Stimulated activated CD8-positive, alpha-beta memory T cell treated with anti-CD3 and anti-CD28 coated beads, Interleukin-7, amount 100 ng/mL, for 24 hours (primary cell): Measurements from ENCODE around the gene PREX1.

Experiments
- DNase-seq: peaks from one replicate; pipeline ENCODE4 v3.0.0-alpha.2; 2020; ENCODE audit warnings: low read depth

The PREX1 gene

DNA sequence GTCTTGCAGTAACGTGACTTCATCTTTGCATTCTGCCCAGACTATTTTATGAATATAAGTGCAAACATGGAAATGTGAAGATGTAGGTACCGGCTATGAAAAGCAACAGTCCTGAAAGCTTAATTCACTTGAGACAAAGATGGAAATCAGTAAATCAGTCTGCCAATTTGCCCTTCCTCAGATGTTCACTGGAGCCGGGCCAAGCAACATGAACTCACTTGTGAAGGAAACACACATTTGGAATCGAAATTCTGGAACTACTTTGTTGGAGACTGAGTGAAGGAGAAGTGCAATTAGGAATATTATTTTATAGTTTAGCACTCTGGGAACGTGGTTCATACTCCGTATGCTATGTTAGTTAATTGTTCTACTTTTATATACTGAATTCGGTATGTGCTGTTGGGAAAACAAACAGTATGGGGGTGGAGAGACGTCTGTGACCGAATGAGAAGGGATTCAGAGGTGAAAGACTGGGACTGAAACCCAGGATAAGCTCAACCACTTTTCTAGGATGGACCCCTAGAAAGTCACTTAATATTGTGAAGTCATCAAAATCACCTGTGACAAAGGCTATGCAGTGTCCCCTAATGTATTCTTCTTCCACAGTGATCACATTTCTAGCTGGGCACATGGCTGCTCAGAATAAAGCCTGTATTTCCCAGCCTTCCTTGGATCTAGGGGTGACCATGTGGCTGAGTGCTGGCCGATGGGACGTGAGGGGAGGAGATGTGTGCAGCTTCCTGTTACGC lies 95.5 kb downstream of the PREX1 start:
- no peak for DNase-seq

DNA sequence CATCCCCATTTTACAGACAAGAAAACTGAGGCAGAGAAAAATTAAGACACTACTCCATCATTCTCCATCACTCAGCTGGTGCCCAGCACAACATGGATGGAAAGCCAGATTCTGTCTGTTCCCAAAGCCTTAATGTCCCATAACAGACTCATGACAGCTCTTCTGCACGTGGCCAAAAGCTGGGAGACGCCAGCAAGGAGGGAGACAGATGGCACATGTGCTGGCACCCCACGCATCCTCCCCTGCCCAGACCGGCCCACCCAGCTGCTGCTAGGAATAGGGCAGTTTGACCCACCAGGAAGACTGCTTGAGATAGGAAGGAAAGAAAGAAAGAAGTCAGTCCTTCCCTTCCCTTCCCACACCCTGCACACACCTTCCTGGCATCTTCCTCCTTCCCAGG lies 96.3 kb downstream of the PREX1 start:
- DNase-seq = no peak

DNA sequence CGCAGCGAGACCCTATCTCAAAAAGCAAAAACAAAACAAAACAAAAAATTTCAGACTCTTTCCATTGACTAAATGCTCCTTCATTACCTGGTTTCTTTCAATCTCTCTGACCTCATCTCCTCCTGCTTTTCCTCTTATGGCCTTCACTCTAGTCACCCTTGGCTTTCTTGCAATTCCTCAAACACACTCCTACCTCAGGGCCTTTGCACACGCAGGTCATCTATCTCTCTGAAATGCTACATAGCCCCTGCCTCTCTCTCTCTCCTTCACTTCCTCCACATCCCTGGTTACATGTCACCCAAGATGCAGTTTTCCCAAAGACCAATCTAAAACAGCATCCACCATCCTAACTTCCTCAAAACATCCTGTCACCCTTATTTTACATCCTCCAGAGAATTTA lies 96.8 kb downstream of the PREX1 start:
- no peak for DNase-seq

DNA sequence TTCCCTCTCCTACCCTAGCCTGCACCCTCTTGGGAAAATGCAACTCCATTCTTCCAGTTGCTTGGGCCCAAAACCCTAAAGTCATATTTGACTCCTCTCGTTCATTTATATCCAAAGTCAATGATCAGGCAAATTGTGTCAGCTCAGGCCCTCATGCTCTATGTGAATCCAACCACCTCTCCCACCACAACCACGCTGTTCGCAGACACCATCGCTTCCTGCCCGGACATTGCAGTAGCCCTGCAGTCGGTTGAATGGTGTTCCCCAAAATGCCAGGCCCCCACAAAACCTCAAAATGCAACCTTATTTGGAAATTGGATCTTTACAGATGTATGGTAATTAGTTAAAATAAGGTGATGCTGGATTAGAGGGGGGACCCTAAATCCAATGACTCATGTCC lies 98.3 kb downstream of the PREX1 start:
- no peak for DNase-seq

DNA sequence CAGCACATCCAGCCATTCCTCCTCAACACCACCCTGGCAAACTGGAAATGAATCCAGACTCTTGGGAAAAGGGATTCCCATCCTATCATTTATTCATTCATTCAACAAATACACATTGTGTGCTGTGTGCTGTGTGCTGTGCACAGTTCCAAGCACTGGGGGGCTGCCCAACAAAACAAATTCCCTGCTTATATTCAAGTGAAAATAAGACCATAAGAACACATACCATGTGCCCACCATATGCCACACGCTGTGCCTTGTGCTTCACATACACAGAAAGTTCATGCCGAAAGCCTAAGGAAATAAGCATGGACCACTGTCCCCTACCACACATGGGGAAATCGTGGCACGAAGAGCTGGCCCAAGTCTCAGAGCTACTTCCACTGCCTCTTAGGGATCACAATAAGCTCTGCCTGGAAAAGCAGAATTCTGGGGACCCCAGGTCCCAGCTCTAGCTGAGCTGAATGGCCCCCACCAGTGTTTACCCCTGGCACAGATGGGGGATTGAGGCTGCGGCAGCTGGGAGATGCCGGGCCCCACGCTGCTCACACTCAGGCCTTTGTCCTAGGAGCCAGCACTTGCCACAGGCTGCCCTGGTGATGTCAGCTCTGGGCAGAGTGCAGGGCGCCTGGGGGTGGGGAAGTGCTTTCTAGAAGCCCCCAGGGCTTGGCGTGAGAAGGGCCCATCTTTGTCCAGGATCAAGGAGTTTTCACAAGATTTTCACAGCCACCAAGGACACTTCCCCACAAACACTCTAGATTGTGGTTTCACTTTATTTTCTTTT lies 99.6 kb downstream of the PREX1 start:
- no peak for DNase-seq

DNA sequence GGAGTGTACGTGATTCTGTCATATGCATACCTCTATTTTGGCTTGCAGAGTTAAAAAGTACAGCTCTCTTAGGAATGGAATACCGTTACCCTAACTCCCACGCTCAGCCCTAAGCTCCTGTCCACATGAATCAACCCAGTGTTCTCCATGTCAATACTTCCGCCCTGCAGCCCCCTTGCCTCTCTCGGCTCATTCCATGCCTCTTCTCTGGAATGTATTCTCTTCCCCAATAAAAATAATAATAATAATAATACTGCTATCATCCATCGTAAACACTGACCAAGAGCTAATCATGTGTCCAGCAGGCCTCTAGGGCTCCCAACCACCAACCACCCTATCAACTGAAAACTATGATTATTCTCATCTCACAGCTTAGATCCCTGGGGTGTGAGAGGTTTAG lies 100.6 kb downstream of the PREX1 start:
- no peak for DNase-seq

DNA sequence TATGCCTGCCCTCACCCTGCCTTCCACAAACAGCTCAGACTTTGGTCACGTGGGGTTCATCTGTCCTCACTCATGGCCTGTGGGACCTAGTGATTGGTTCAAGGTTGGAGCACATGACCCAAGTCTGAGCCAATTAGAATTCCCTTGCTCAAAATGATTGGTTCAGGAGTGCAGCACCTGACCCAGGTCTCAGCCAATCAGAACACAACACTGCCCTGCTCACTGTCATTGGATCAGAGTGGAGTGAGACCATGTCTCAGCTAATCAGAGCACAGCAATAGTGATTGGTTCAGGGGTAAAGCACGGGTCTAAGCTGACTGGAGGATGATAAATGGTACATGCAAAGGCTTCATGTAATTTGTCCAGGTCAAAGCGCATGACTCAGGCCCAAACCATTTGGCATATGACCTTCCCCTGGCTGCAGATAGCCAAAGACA lies 102.2 kb downstream of the PREX1 start:
- DNase-seq = no peak

DNA sequence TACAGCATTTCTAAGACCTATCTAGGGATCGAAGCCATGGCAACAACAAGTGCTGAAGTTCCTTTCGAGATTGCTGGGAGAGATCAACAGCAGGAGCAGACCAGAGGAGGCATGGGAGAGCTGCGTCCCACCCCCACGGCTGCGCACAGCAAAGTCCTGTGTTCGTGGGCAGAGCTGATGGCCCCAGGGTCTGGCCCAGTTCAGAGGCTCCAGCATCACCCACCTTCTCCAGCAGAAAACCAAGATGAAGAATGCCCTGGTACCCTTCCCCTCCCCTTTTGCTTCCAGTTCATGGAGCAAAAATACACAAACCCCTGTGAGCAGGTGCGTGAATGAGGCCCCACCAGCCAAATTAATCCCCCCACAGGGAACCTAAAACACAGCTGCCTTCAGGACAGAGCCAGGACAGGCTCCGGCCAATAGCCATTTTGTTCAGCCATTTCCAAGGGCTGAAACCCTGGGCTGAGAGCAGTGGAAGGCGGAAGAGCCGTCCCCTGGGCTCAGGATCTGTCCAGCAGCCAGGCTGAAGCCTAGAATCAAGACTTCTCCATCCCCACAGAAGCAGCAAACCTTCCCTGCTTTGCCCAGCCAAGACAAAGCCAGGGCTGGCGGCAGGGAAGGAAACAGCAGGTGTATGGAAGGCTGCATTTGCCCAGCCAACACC lies 102.8 kb downstream of the PREX1 start:
- no peak for DNase-seq

DNA sequence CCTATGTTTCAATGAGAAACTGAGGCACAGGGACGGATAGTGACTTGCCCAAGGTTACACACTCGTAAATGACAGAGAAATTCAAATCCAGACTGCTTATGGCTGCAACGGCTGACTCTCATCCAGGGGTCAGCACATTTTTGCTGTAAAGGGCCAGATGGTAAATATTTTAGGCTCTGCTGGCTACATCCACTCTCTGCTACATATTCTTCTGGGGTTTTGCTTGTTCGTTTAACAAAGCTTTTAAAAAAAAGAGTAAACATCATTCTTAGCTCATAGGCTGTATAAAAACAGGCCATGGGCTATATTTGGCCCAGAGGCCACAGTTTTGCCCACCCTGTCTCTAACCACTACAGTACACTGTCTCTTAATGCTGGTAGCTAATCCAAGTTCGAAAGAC lies 103.4 kb downstream of the PREX1 start:
- DNase-seq = no peak

DNA sequence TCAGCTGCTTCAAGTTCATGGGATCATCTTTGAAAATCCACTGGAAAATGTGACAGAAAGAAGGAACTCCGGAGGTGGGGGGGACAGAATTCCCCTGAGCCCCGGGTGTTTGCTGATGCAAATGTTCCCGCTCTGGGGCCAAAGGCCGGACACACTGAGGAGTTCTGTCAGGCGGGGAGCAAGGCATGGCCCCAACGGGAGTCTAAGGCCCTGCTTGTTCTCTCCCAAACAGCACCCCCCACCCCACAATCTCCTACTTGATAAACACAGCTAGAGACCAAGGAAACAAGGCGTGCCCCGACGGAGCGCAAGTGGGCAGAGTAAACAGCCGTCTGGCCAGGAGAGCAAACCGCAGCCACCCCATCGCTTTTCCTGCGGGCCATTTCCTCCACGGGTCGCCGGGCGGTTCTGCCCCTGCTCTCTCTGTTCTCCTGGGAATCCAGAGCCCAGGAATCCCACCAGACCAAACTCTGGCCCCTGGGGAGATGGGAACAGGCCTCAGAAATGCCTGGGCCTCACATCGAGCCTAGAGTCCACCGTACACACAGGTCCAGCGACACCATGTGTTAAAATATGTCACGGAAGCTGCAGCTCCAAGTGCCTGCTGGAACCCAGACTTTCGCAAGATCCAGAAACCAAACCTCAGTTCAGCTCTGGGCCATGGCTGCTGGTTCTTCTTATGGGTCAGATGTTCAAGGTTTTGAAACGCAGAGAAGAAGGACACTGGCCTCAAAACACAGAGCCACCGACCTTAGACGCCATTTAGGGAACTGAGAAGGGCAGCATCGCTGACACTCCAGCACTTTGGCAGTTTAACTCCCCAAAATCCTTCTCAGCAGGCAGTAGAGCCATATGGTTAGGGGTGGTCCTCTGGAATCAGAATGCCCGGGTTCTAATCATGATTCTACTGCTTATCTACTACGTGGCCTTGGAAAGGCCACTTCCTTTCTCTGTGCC lies 104.2 kb downstream of the PREX1 start:
- DNase-seq = no peak

DNA sequence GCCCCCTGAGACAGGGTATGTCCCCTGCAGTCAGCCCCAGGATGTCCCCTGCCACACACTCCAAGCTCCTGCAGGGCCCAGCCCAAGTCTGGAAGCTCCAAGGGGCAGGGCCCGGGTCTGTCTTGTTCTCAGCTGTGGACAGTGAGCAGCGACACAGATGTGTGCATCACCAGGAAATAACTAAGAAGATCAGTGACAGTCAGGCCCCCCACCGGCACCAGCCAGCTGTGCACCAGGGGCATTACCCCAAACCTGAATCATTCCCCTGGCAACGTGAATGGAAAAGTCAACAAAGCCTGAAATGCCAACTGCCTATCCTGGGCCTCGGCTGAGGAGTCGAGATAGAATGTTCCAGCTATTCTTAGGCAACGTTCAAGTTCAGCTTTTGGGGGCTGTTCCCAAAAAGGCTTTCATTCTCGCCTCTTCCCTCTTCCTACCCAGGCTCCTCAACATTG lies 105.0 kb downstream of the PREX1 start:
- no peak for DNase-seq

DNA sequence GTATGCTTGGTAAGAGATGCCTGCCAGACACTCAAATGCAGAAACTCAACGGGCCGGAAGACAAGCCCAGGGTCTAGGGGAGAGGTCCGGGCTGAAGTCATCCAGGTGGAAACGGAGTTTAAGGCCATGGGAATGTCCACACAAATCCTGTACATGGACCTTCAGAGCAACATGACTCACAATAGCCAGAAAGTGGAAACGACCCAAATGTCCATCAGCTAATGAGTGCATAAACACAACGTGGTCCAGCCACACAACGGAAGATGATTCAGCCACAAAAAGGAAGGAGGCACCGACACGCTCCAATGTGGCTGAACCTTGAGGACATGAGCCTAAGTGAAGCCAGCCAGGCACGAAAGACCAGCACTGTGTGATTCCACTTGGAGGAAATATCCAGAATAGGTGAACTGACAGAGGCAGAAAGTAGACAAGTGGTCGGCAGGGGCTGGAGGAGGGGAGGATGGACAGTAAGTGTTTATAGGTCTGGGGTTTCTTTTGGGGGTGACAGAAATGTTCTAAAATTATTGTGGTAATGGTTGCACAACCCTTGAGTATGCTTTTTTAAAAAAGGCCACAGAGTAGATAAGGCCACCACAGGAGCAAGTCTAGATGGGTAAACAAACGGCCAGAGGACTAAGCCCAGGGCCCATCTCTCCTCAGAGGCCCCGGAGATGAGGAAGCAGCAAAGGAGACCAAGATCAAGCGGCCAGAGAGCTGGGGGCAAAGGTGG lies 105.6 kb downstream of the PREX1 start:
- no peak for DNase-seq

DNA sequence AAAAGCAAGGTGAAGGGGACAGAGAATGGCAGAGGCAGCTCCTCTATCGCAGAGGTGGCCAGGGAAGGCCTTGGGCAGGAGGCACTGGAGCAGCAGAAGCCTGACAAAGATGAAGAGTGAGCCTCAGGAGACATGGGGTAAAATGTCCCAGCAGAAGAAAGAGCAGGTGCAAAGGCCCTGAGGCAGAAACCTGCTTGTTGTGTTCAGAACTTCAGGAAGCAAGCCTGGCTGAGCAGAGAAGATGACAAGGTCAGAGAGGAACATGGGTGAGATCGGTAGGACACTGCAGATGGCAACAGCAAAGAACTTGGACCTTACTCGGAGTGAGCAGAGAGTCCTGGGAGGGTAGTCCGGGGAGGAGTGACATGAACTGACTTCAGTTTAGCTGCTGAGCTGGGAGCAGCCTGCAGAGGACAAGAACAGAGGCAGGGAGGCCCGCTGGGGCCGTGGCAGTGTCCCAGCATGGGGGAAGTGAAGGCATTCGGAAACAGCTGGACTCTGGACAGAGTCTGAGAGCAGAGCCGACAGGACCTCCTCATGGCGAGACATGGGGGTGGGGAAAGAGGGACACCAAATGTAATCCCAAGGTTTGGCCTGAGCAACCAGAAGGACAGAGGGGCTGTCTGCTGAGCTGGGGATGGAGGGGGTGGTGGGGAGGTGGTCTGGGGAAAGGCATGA lies 106.3 kb downstream of the PREX1 start:
- no peak for DNase-seq

DNA sequence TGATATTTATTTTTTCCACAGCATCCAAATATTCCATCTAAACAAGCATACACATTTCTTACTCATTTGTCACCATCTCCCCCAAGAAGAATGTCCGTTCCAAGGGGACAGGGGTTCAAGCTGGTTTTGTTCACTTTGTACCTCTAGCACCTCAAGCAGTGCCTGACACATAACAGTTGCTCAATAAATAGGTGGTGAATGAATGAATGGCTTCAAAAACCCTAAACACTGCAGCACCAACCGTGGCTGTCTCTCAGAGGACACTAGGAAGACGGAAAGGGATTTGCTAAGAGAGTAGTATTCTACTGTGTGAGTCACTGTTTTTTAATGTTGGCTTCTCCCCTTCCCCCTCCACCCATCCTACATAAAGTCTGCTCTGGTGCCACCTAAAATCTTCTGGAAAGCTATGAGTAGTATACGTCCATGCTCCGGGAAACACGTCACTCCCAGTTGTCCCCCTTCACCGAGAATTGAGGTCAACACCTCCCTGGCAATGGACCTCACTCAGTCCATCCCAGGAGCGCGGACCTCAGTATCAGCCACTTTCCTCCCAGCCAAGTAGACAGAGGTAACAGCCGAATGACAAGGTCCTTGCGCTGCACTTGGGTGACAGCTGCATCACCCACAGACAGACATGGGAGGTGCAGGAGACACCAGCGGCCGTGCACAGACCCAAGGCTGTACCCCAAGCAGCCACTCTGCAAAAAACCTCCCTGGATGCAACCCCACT lies 107.4 kb downstream of the PREX1 start:
- no peak for DNase-seq

DNA sequence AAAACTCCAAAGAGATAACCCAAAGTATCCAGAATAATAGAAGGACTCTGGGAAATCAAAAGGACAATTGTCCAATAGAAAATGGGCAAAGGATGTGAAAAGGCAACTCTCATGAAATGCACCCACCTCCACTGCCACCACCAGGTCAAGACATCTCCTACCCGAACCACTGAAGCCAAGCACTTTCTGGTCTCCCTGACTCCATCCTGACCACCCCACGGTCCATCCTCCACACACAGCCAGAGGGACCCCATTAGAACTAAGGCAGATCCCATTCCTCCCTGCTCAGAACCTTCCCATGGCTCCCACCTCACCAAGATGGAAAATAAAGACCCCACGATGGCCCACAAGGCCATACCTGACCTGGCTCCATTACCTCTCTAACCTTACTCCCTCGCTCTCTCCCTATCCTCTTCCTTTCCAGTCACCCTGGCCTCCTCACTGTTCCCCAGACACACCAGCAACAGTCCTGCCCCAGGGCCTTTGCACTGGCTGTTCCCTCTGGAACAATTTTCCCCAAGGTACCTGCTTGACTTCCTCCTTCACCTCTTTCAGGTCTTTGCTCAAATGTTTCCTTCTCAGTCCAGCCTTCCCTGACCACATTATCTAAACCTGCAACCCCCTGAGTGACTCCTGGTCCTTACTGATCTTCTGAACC lies 108.1 kb downstream of the PREX1 start:
- DNase-seq = no peak

DNA sequence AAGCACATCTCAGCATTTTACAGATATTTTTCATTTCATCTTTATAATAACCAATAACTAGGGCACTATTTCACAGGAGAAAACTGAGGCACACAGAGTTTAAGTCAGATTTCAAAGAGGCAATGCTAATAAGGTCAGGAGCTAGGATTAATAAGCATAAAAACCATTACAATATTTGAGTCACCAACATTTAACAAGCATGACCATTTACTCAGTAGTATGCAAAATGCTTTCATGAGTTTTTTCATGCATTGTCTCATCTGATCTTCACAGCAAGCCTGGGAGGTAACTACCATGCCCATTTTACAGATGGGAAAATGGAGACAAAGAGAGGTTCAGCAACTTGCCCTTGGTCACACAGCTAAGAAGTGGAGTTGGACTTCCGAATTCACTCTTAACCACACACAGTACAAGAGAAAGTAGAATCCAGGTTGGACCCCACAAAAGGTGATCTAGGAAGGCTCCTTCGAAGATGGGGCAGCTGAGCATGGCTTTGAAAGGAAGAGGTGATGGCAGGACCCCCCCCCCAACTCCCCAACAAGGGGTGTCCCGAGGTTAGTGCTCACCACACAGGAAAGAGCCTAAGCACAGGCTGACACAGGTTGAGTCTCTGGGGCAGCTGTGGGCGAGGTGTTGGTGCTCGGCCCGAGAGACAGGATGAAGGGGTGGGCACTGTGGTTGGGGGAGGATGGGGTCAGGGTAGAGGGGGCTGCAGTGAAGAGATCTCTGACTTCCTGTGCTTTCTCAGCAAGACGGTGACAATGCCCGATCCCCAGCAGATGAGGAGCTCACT lies 108.8 kb downstream of the PREX1 start:
- DNase-seq = no peak

DNA sequence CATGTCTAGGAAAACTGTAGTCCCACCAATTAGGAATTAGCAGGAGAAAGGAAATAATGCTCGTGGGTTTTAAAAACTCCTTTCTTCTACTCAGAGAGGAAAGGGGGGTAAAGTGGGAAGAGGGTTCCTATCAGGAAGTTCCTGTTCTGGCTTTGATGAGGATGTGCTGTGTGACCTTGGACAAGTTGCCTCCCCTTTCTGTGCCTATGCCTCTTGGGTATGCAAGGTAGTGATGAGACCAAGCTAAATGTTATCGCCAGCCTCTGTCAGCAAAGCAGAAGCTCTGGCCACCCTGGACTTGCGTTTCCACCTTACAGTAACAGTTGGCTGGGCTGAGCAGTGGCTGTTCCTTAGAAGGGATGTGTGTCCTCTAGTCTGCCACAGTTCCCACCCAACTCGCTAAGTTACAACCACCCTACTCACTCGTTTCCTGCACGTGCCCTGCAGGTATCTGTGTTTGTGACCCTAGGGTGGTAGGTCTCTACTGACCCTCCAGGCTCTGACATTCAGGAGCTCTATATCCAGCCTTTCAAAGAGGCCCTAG lies 110.0 kb downstream of the PREX1 start:
- no peak for DNase-seq

DNA sequence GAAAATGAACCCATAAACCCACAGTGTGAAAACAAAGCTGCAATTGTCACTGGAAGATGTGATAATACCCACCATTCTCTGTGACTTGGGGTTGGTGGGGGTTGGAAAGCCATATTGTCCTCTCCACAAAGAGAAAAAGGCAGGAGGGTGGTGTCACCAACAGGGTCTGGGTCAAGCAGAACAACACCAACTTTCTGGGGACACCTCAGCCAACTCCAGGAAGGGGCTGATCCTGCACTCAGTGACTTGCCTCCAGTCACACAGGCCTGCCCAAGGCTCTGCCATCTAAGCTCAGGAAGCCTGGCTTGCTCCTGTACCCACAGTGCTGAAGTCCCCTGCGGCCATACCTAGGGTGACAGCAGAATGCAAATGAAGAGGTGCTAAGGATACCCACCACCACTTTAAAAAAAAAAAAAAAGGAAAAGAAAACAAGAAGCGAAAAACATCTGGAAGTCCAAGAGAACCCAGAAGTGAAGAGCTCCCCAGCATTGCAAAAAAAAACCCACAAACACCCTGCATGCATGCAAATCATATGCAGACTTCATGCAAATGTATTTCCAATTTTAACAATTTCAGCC lies 110.6 kb downstream of the PREX1 start:
- no peak for DNase-seq
